Small intestine (tissue), 7 donors: ENCODE results near the gene B4GALNT4. TPM values are rescaled to one million over a fixed set of nuclear protein-coding genes. Genes with fewer than 3 reads are reported as not detected.

Experiments
- DNase-seq, 2 donors: peaks; one replicate each; pipeline versions ENCODE4 v3.0.0 to v3.0.0-alpha.2; 2013
- FAIRE-seq: peaks from 2 replicates; lab custom pipeline; 2012; peaks lifted over from hg19 to GRCh38; lab: Jason Lieb, UNC
- H3K27ac ChIP-seq, 3 donors: one replicate each; pipeline ENCODE4 v1.5.1; 2013; ENCODE audit warnings: low read length in 2 of 3, mild to moderate bottlenecking in 2 of 3, control low read depth in 1 of 3, inconsistent platforms in 1 of 3, low read depth in 1 of 3, moderate library complexity in 1 of 3
- H3K27me3 ChIP-seq, 3 donors: one replicate each; pipeline ENCODE4 v1.6.1; 2013; ENCODE audit warnings: low read length in 3 of 3, inconsistent platforms in 1 of 3; ENCODE audit not compliant: control insufficient read depth in 3 of 3, insufficient read depth in 3 of 3
- H3K36me3 ChIP-seq, 3 donors: one replicate each; pipeline ENCODE4 v1.6.1; 2013; ENCODE audit warnings: low read length in 3 of 3, inconsistent platforms in 1 of 3, low read depth in 1 of 3, mild to moderate bottlenecking in 1 of 3, moderate library complexity in 1 of 3; ENCODE audit not compliant: control insufficient read depth in 3 of 3, insufficient read depth in 2 of 3
- H3K4me1 ChIP-seq, 3 donors: one replicate each; pipeline ENCODE4 v1.6.1; 2013; ENCODE audit warnings: low read length in 2 of 3, inconsistent platforms in 1 of 3, low read depth in 1 of 3, mild to moderate bottlenecking in 1 of 3, moderate library complexity in 1 of 3; ENCODE audit not compliant: control insufficient read depth in 3 of 3, insufficient read depth in 2 of 3
- H3K4me3 ChIP-seq, 3 donors: one replicate each; pipeline ENCODE4 v1.5.1; 2013; ENCODE audit warnings: low read length in 3 of 3, control low read depth in 1 of 3, inconsistent platforms in 1 of 3, low read depth in 1 of 3, mild to moderate bottlenecking in 1 of 3, moderate library complexity in 1 of 3
- H3K9me3 ChIP-seq, 2 donors: one replicate each; pipeline ENCODE4 v1.6.1; 2013; ENCODE audit warnings: low read depth in 1 of 2, low read length in 1 of 2; ENCODE audit not compliant: control insufficient read depth in 2 of 2, insufficient read depth in 1 of 2
- WGBS, 3 donors: extraction: QIAGEN DNeasy Blood & Tissue Kit; methylation state at CpG; one replicate each; pipeline ENCODE4 v1.1.7; 2013; 5-methylcytosine and 5-hydroxymethylcytosine counted together
- polyA plus RNA-seq, 4 donors: library from polyadenylated mRNA; stranded (reverse) in 3 of 4; unstranded in 1 of 4; fragments of 200-250 nt in 3 of 4; fragments of 120-200 nt in 1 of 4; gene quantifications; one replicate each; pipeline versions ENCODE4 v1.2.1 to v1.2.3, GENCODE V29; 2013
- donor health status: healthy with polysubstance abuse.
- donor health status: control.
- donor health status: control.
- donor health status: Bipolar disorder and iron deficiency.
- donor health status: healthy.

Gene B4GALNT4
- polyA plus RNA-seq, 4 donors, result 4.5 to 23.8 (median 7.5) TPM

DNA sequence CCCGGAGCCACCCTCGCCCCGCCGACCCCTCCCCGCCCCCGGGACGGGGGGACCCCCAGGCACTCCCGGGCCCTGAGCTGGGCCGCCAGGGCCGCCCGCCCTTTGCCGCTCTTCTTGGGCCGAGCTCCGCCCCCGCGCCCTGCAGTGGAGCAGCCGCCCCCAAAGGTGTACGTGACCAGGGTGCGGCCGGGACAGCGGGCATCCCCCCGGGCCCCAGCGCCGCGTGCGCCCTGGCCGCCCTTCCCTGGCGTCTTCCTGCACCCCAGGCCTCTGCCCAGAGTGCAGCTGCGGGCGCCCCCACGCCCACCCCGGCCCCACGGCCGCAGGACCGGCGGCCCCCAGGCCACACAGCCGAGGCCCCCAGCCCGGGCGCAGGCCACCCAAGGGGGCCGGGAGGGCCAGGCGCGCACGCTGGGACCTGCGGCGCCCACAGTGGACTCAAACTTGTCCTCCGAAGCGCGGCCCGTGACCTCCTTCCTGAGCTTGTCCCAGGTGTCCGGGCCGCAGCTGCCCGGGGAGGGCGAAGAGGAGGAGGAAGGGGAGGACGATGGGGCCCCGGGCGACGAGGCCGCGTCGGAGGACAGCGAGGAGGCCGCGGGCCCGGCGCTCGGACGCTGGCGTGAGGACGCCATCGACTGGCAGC is 7.4 kb downstream of the B4GALNT4 start:
- H3K4me3 ChIP-seq, result no peak overlapping the region
- DNase-seq (no peak), FAIRE-seq (no peak)
- H3K27ac ChIP-seq, result no peak overlapping the region
- H3K27me3 ChIP-seq, result peaks cover 0 to 4% (median 0%) of the 10 kb centered on the region in 3 donors
- H3K36me3 ChIP-seq, result peaks cover 0 to 25% (median 0%) of the 10 kb centered on the region in 3 donors
- H3K9me3 ChIP-seq, result peaks cover 0 to 7% of the 10 kb centered on the region in 2 donors
- 91 to 95% (median 94%) methylated on average over 43 to 70 of the region's 70 CpGs for WGBS, 3 donors
- H3K4me1 ChIP-seq, result no peaks in the 10 kb centered on the region

DNA sequence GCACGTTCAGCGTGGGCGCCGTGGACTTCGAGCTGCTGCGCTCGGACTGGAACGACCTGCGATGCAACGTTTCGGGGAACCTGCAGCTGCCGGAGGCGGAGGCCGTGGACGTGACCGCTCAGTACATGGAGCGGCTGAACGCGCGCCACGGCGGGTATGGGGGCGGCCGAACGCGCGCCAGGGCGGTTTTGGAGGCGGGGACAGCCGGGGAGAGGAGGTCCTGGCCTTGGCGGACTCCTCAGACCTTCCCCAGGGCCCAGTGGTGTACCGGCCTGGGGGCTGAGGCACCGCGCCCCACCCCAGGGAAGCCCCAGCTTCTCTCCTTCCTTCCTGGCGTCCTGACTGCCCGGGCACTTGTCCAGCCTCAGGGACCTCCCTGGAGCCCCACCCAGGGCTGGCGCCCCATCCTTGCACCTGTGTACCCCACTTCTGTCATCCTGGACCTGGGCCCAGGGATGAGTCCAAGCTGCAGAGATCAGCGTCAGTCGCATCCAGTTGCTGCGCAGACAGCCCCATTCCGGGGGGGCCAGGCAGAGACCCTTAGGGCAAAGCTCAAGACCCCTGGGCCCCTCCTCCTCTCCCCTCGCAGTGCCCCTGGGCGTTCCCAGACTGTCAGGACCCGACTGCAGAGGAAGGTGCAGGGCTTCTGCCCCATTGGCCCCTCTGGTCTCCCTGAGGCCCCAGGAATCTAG is 8.0 kb downstream of the B4GALNT4 start:
- H3K27me3 ChIP-seq, result peaks cover 0 to 4% (median 0%) of the 10 kb centered on the region in 3 donors
- no peak for FAIRE-seq
- no peak for DNase-seq
- 74 to 90% (median 78%) methylated on average over 32 to 44 of the region's 44 CpGs for WGBS, 3 donors
- H3K36me3 ChIP-seq, result peaks cover 0 to 22% (median 0%) of the 10 kb centered on the region in 3 donors
- no peaks in the 10 kb centered on the region for H3K4me1 ChIP-seq
- no peak overlapping the region for H3K4me3 ChIP-seq
- peaks cover 0 to 7% of the 10 kb centered on the region in 2 donors for H3K9me3 ChIP-seq
- no peak overlapping the region for H3K27ac ChIP-seq

DNA sequence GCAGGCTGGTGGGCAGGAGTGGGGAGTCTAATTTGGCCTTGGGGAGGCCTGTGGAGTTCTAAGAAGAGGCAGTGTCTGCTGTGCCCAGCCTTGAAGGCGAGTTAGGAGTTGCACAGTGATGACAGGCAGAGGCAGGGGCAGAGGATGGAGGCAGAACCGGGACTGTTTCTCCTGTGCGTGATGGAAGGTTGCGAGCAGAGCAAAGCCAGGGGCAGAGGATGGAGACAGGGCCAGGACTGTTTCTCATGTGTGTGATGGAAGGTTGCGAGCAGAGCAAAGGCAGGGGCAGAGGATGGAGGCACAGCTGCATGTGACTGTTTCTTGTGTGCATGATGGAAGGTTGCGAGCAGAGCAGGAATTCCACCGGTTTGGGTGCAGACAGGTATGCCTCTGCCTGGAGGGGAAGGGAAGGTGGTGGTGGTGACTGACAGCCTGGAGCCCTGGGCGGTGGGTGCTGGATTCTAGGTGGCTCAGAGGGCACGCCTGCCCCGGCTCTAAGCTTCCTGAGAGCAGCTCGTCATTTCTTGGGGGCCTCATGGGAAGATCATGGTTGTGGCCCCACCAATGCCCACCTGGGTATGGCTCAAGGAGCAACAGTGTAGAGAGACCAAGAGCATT is 8.7 kb downstream of the B4GALNT4 start:
- 62 to 80% (median 64%) methylated on average over 11 of the region's 11 CpGs for WGBS, 3 donors
- no peak for FAIRE-seq

DNA sequence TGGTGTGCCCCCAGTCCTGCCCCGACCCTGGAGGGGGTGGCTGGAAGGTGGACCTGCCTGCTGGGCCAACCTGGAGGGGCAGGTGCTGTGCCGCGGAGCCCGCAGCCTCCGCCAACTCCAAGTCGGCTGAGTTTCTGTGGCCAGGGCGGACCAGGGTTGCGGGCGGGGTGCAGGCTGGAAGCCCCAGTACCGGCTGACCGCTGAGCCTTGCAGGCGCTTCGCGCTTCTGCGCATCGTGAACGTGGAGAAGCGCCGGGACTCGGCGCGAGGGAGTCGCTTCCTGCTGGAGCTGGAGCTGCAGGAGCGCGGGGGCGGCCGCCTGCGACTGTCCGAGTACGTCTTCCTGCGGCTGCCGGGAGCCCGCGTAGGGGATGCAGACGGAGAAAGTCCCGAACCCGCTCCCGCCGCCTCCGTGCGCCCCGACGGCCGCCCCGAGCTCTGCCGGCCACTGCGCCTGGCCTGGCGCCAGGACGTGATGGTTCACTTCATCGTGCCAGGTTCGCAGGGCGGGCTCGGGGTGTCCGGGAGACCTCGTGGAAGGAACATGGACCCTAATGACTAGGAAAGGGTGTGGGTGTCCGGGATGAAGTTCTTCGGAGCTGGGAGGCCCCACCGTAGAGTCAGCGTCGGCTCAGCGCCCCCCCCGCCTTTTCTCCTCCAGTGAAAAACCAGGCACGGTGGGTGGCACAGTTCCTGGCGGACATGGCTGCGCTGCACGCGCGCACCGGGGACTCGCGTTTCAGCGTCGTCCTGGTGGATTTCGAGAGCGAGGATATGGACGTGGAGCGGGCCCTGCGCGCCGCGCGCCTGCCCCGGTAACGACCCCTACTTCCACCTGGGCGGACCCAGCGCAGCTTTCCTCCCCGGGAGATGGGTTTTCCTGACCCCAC is 10.2 kb downstream of the B4GALNT4 start:
- H3K4me1 ChIP-seq, result no peaks in the 10 kb centered on the region
- 89 to 94% (median 90%) methylated on average over 77 to 87 of the region's 87 CpGs for WGBS, 3 donors
- FAIRE-seq (no peak), DNase-seq (no peak)
- H3K4me3 ChIP-seq, result no peak overlapping the region
- H3K27ac ChIP-seq, result no peak overlapping the region
- peaks cover 0 to 7% of the 10 kb centered on the region in 2 donors for H3K9me3 ChIP-seq
- H3K27me3 ChIP-seq, result peaks cover 0 to 4% (median 0%) of the 10 kb centered on the region in 3 donors
- H3K36me3 ChIP-seq, result peaks cover 0 to 15% (median 0%) of the 10 kb centered on the region in 3 donors

More for the DNA sequence above, 8.7 kb downstream of the B4GALNT4 start:
- DNase-seq, result no peak
- Histone ChIP-seq H3K4me3 (no peak overlapping the region), H3K9me3 (peaks cover 0 to 7% of the 10 kb centered on the region in 2 donors), H3K36me3 (peaks cover 0 to 20% (median 0%) of the 10 kb centered on the region in 3 donors), H3K27ac (no peak overlapping the region), H3K27me3 (peaks cover 0 to 4% (median 0%) of the 10 kb centered on the region in 3 donors), H3K4me1 (no peaks in the 10 kb centered on the region)

DNA sequence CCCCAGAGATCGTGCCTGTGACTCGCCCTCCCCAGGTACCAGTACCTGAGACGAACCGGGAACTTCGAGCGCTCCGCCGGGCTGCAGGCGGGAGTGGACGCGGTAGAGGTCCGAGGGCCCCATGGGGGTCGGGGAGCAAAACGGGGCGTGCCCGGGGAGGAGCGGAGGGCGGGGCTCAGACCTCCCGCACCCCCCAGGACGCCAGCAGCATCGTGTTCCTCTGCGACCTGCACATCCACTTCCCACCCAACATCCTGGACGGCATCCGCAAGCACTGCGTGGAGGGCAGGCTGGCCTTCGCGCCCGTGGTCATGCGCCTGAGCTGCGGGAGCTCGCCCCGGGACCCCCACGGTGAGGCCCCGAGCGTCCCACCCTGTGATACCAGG is 10.8 kb downstream of the B4GALNT4 start:
- 90 to 95% (median 92%) methylated on average over 34 to 35 of the region's 35 CpGs for WGBS, 3 donors
- Histone ChIP-seq H3K9me3 (peaks cover 0 to 7% of the 10 kb centered on the region in 2 donors), H3K27me3 (peaks cover 0 to 4% (median 0%) of the 10 kb centered on the region in 3 donors), H3K36me3 (peaks cover 0 to 15% (median 0%) of the 10 kb centered on the region in 3 donors), H3K27ac (no peak overlapping the region), H3K4me3 (no peak overlapping the region), H3K4me1 (no peaks in the 10 kb centered on the region)
- FAIRE-seq (no peak), DNase-seq (no peak)

DNA sequence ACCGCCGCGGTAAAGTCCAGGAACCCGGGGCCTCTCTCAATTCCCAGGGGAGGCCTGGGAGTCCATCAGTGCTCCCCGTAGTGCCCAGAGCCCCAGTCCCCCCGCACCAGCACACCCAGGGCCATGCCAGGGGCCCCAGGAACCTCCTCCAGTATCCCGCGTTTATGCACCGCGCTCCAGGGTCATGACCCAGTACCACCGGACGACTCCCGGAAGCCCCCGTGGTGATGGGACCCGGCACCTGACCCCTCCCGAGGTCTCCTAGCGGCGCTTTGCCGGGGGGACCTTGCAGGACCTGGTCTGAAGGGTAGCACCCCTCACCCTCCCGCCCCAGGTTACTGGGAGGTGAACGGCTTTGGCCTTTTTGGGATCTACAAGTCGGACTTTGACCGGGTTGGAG is 11.2 kb downstream of the B4GALNT4 start:
- Histone ChIP-seq H3K27me3 (peaks cover 0 to 4% (median 0%) of the 10 kb centered on the region in 3 donors), H3K9me3 (peaks cover 0 to 4% of the 10 kb centered on the region in 2 donors), H3K4me1 (no peaks in the 10 kb centered on the region), H3K27ac (no peak overlapping the region), H3K36me3 (peaks cover 0 to 12% (median 0%) of the 10 kb centered on the region in 3 donors), H3K4me3 (no peak overlapping the region)
- FAIRE-seq, result no peak
- DNase-seq, result no peak
- WGBS, 3 donors, result 81 to 93% (median 84%) methylated on average over 19 to 23 of the region's 23 CpGs

DNA sequence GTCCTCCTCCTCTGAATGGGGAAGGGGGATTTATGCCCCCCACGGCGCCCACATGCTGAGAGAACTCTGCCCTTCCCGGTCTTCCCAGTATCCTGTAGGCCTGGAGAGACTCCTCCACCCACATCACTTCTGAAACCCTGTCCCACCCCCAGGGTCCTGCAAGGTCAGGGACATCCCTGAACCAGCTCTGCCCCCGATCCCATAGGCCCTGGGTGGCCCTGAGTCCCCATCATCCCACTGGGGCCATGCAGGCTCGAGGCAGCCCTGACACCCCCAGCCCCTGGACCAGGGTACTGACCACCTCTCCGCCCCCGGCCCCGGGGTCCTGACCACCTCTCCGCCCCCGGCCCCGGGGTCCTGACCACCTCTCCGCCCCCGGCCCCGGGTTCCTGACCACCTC is 11.7 kb downstream of the B4GALNT4 start:
- no peak overlapping the region for H3K27ac ChIP-seq
- WGBS, 3 donors, result 75 to 93% (median 81%) methylated on average over 5 to 14 of the region's 14 CpGs
- FAIRE-seq (no peak), DNase-seq (no peak)
- H3K27me3 ChIP-seq, result peaks cover 0 to 4% (median 0%) of the 10 kb centered on the region in 3 donors
- H3K9me3 ChIP-seq, result peaks cover 1 to 5% of the 10 kb centered on the region in 2 donors
- no peaks in the 10 kb centered on the region for H3K4me1 ChIP-seq
- peaks cover 0 to 9% (median 0%) of the 10 kb centered on the region in 3 donors for H3K36me3 ChIP-seq
- H3K4me3 ChIP-seq, result no peak overlapping the region
